ENCODE results near the gene NOS1AP. TPM values are rescaled to one million over a fixed set of nuclear protein-coding genes. Genes with fewer than 3 reads are reported as not detected.
A peak's percentile ranks its signal among the peaks of the same experiment; 100 is the strongest.

The NOS1AP gene
- total and polyA plus RNA-seq, 2 donors (not counting 3 experiments of a cell fraction or from before 2014, with no cell fraction given): 1.3 to 5.4 TPM

- H3K4me2 ChIP-seq (ENCODE audit: insufficient read depth, low read length): no peak overlapping the region
- H3K27ac ChIP-seq (ENCODE audit: insufficient read depth, low read depth, low read length): no peak overlapping the region
- peaks cover 6% of the 10 kb centered on the region for H3K4me1 ChIP-seq (ENCODE audit: control insufficient read depth, extremely low read depth, insufficient read depth, low read length)
- H3K4me3 ChIP-seq (replicated peaks in 1 of 3; ENCODE audit: insufficient read depth in 1 of 3, low read depth in 1 of 3, low read length in 3 of 3): no peak overlapping the region
- H3K9me3 ChIP-seq (replicated peaks; ENCODE audit: control insufficient read depth, insufficient read depth, low read length): no peaks in the 10 kb centered on the region
- BruUV-seq (replicated peaks): no TSS peak
- TF ChIP-seq GATA2 (IDR thresholded peaks at IDR 0.05; ENCODE audit: insufficient read depth, insufficient read length, low read depth, low read length): no peak
- TF ChIP-seq JUN (IDR thresholded peaks at IDR 0.05; ENCODE audit: borderline replicate concordance, insufficient read depth, insufficient read length, low read depth): no peak
- TF ChIP-seq MYC (IDR thresholded peaks at IDR 0.05; ENCODE audit: low read depth, low read length): peak; percentile 12
- TF ChIP-seq MAX (IDR thresholded peaks at IDR 0.05; ENCODE audit: insufficient read depth, insufficient read length): peak; percentile 60
- no peak for TF ChIP-seq POLR2A (IDR thresholded peaks at IDR 0.05; ENCODE audit: low read depth, low read length)
- TF ChIP-seq EZH2 (IDR thresholded peaks at IDR 0.05; ENCODE audit: borderline replicate concordance, low read depth, low read length, severe bottlenecking): no peak
- TF ChIP-seq POLR2AphosphoS5 (IDR thresholded peaks at IDR 0.05; ENCODE audit: insufficient read depth, low read depth, low read length): no peak
- TF ChIP-seq FOS (IDR thresholded peaks at IDR 0.05; ENCODE audit: borderline replicate concordance, insufficient read depth, low read length): no peak
- H3K9ac ChIP-seq (replicated peaks; ENCODE audit: extremely low read depth, insufficient read depth, low read length): no peak overlapping the region
- peak; percentile 60 for DNase-seq (ENCODE audit: low read depth, low spot score)
- H3K9me1 ChIP-seq (replicated peaks; ENCODE audit: control insufficient read depth, extremely low read depth, insufficient read depth, low read length): no peaks in the 10 kb centered on the region
- H4K20me1 ChIP-seq (replicated peaks; ENCODE audit: control insufficient read depth, extremely low read depth, insufficient read depth, low read length): no peaks in the 10 kb centered on the region
- CTCF ChIA-PET: interaction anchor here (1.0 to 9.5 kb wide), 6 partner anchors 12 to 286 kb away, joined by 3 to 754 read pairs (median 8); partner anchors contain the start of genes DUSP12 and OLFML2B
- intact Hi-C loops (cut with micrococcal nuclease): loop anchor here (10.0 kb wide), 1 partner anchor 270 kb away; the partner anchor contains the start of gene ATF6
- no peaks in the 10 kb centered on the region for H3K36me3 ChIP-seq (ENCODE audit: control insufficient read depth in 2 of 2, extremely low read depth in 1 of 2, insufficient read depth in 2 of 2, low read length in 2 of 2)
- H3K27me3 ChIP-seq (ENCODE audit: control insufficient read depth in 2 of 2, insufficient read depth in 2 of 2, low read length in 2 of 2): peaks cover 0 to 13% of the 10 kb centered on the region in 2 experiments
- POLR2A ChIA-PET: interaction anchor here (0.6 kb wide), 1 partner anchor 264 kb away, joined by 3 read pairs; no protein-coding TSS in a partner anchor
- no peak overlapping the region for H2AFZ ChIP-seq (ENCODE audit: low read depth, low read length)
- H3K79me2 ChIP-seq (ENCODE audit: control insufficient read depth, insufficient read depth, low read length): no peaks in the 10 kb centered on the region
- dilution Hi-C loops (cut with MboI; ENCODE audit: extremely low pct_ligation_motif_present, low sequenced_read_pairs): no loop called here
- peak; percentile 65 for FAIRE-seq
Measured at GRCh38 chr1:162035241-162035640, 34.2 kb upstream of the NOS1AP start.
